ENCODE measurements around the gene MYBPC2. TPM values are rescaled to one million over a fixed set of nuclear protein-coding genes. Genes with fewer than 3 reads are reported as not detected.

Gene MYBPC2
- total and polyA plus RNA-seq, 9 of the 15 experiments (the other 6 are each of a cell fraction or from before 2014, with no cell fraction given): 0.01 to 0.14 (median 0.04) TPM; not detected in 6

DNA sequence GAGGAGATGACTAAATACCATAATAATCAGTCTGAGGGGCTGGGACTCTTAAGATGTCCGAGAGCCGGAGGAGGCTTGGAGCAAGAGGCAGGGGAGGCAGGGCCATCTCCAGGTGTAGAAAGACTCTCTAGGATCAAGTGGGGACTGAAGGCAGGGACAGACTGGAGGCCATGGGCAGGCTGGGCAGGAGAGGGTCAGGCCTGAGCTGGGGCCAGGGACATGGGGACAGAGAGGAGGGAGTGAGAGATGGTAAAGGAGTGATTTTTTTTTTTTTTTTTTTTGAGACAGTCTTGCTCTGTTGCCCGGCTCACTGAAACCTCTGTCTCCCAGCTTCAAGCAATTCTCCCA lies 76.1 kb downstream of the MYBPC2 start (continued):
- TF ChIP-seq, protein P1, sequence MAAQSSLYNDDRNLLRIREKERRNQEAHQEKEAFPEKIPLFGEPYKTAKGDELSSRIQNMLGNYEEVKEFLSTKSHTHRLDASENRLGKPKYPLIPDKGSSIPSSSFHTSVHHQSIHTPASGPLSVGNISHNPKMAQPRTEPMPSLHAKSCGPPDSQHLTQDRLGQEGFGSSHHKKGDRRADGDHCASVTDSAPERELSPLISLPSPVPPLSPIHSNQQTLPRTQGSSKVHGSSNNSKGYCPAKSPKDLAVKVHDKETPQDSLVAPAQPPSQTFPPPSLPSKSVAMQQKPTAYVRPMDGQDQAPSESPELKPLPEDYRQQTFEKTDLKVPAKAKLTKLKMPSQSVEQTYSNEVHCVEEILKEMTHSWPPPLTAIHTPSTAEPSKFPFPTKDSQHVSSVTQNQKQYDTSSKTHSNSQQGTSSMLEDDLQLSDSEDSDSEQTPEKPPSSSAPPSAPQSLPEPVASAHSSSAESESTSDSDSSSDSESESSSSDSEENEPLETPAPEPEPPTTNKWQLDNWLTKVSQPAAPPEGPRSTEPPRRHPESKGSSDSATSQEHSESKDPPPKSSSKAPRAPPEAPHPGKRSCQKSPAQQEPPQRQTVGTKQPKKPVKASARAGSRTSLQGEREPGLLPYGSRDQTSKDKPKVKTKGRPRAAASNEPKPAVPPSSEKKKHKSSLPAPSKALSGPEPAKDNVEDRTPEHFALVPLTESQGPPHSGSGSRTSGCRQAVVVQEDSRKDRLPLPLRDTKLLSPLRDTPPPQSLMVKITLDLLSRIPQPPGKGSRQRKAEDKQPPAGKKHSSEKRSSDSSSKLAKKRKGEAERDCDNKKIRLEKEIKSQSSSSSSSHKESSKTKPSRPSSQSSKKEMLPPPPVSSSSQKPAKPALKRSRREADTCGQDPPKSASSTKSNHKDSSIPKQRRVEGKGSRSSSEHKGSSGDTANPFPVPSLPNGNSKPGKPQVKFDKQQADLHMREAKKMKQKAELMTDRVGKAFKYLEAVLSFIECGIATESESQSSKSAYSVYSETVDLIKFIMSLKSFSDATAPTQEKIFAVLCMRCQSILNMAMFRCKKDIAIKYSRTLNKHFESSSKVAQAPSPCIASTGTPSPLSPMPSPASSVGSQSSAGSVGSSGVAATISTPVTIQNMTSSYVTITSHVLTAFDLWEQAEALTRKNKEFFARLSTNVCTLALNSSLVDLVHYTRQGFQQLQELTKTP (IDR thresholded peaks at IDR 0.05; ENCODE audit: low read depth in 1 of 2, partially characterized antibody in 2 of 2): no peak
- TF ChIP-seq, protein P2, sequence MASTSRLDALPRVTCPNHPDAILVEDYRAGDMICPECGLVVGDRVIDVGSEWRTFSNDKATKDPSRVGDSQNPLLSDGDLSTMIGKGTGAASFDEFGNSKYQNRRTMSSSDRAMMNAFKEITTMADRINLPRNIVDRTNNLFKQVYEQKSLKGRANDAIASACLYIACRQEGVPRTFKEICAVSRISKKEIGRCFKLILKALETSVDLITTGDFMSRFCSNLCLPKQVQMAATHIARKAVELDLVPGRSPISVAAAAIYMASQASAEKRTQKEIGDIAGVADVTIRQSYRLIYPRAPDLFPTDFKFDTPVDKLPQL (IDR thresholded peaks at IDR 0.05; ENCODE audit: extremely low read depth, insufficient read length): no peak
- TF ChIP-seq, protein P3, sequence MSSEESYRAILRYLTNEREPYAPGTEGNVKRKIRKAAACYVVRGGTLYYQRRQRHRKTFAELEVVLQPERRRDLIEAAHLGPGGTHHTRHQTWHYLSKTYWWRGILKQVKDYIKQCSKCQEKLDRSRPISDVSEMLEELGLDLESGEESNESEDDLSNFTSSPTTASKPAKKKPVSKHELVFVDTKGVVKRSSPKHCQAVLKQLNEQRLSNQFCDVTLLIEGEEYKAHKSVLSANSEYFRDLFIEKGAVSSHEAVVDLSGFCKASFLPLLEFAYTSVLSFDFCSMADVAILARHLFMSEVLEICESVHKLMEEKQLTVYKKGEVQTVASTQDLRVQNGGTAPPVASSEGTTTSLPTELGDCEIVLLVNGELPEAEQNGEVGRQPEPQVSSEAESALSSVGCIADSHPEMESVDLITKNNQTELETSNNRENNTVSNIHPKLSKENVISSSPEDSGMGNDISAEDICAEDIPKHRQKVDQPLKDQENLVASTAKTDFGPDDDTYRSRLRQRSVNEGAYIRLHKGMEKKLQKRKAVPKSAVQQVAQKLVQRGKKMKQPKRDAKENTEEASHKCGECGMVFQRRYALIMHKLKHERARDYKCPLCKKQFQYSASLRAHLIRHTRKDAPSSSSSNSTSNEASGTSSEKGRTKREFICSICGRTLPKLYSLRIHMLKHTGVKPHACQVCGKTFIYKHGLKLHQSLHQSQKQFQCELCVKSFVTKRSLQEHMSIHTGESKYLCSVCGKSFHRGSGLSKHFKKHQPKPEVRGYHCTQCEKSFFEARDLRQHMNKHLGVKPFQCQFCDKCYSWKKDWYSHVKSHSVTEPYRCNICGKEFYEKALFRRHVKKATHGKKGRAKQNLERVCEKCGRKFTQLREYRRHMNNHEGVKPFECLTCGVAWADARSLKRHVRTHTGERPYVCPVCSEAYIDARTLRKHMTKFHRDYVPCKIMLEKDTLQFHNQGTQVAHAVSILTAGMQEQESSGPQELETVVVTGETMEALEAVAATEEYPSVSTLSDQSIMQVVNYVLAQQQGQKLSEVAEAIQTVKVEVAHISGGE (CRISPR knock-in tag; IDR thresholded peaks at IDR 0.05): no peak
- TF ChIP-seq HLTF (IDR thresholded peaks at IDR 0.05): no peak
- no peak for TF ChIP-seq KAT2B (IDR thresholded peaks at IDR 0.05; ENCODE audit: low read depth, low read length)
- no peak for TF ChIP-seq SMAD3 (CRISPR knock-in tag; conservative IDR thresholded peaks at IDR 0.05)
- TF ChIP-seq, protein P4, sequence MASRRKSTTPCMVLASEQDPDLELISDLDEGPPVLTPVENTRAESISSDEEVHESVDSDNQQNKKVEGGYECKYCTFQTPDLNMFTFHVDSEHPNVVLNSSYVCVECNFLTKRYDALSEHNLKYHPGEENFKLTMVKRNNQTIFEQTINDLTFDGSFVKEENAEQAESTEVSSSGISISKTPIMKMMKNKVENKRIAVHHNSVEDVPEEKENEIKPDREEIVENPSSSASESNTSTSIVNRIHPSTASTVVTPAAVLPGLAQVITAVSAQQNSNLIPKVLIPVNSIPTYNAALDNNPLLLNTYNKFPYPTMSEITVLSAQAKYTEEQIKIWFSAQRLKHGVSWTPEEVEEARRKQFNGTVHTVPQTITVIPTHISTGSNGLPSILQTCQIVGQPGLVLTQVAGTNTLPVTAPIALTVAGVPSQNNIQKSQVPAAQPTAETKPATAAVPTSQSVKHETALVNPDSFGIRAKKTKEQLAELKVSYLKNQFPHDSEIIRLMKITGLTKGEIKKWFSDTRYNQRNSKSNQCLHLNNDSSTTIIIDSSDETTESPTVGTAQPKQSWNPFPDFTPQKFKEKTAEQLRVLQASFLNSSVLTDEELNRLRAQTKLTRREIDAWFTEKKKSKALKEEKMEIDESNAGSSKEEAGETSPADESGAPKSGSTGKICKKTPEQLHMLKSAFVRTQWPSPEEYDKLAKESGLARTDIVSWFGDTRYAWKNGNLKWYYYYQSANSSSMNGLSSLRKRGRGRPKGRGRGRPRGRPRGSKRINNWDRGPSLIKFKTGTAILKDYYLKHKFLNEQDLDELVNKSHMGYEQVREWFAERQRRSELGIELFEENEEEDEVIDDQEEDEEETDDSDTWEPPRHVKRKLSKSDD (conservative IDR thresholded peaks at IDR 0.05; ENCODE audit: low read length): no peak
- TF ChIP-seq, protein P5, sequence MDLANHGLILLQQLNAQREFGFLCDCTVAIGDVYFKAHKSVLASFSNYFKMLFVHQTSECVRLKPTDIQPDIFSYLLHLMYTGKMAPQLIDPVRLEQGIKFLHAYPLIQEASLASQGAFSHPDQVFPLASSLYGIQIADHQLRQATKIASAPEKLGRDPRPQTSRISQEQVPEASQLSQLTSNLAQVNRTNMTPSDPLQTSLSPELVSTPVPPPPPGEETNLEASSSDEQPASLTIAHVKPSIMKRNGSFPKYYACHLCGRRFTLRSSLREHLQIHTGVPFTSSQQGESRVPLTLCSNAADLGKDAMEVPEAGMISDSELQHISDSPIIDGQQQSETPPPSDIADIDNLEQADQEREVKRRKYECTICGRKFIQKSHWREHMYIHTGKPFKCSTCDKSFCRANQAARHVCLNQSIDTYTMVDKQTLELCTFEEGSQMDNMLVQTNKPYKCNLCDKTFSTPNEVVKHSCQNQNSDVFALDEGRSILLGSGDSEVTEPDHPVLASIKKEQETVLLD (IDR thresholded peaks at IDR 0.05): no peak

Measured in K562 (cell line).